Uterus (tissue), 4 donors: ENCODE results near the gene MUC2. TPM values are rescaled to one million over a fixed set of nuclear protein-coding genes. Genes with fewer than 3 reads are reported as not detected.

Source experiments
- DNase-seq, 2 donors: peaks; one replicate each; pipeline ENCODE4 v3.0.0-alpha.2; 2019 to 2020
- H3K27ac ChIP-seq, 2 donors: fragments of 200-600 bp; sonication (generic); 1 replicate in 1 of 2; 2 replicates in 1 of 2; pipeline ENCODE4 v1.5.1; 2016 to 2018
- H3K27me3 ChIP-seq, 2 donors: fragments of 200-600 bp; sonication (generic); one replicate each; pipeline ENCODE4 v1.5.1; 2018 to 2019; ENCODE audit warnings: control low read depth in 1 of 2
- H3K36me3 ChIP-seq, 2 donors: fragments of 200-600 bp; sonication (generic); one replicate each; pipeline ENCODE4 v1.5.1; 2019; ENCODE audit warnings: control low read depth in 1 of 2
- H3K4me1 ChIP-seq, 2 donors: fragments of 200-600 bp; sonication (generic); one replicate each; pipeline ENCODE4 v1.5.1; 2018 to 2019; ENCODE audit warnings: control low read depth in 1 of 2
- H3K4me3 ChIP-seq, 2 donors: fragments of 200-600 bp; sonication (generic); 1 replicate in 1 of 2; 2 replicates in 1 of 2; pipeline ENCODE4 v1.5.1; 2018 to 2019; ENCODE audit warnings: mild to moderate bottlenecking in 1 of 2
- H3K9me3 ChIP-seq, 2 donors: fragments of 200-600 bp; sonication (generic); one replicate each; pipeline ENCODE4 v1.5.1; 2019; ENCODE audit warnings: control low read depth in 1 of 2
- POLR2A ChIP-seq, 2 donors: fragments of 450-650 bp; IDR thresholded peaks; one replicate each; pipeline ENCODE4 v1.6.1; 2016; ENCODE audit warnings: antibody characterized with exemption in 2 of 2, mild to moderate bottlenecking in 1 of 2, moderate library complexity in 1 of 2
- intact Hi-C: fragments of 100-400 bp; cut with DNase I; formaldehyde crosslinking; loops from one replicate; pipeline ENCODE4 v1.15.1; 2023; ENCODE audit warnings: low total_unique reads
- total RNA-seq, 4 donors: library from RNA; depleted of rRNA in 3 of 4; stranded (reverse); fragments of >200 nt in 3 of 4; gene quantifications; one replicate each; pipeline versions ENCODE4 v1.1.0 to v1.2.4, GENCODE V29; 2014 to 2023
- TF ChIP-seq, protein P1 (sequence below), 4 experiments: fragments of 200-600 bp in 2 of 4; fragments of 450-650 bp in 2 of 4; sonication (generic) in 2 of 4; IDR thresholded peaks; one replicate each; pipeline ENCODE4 v1.5.1; 2016 to 2019; ENCODE audit warnings: antibody characterized with exemption in 4 of 4, mild to moderate bottlenecking in 2 of 4, moderate library complexity in 1 of 4
- donor health status: DM: yes; HTN: yes; CAD: no.

MUC2 gene
- total RNA-seq, 4 donors from 2014 or later: 0.06 to 1.8 (median 0.26) TPM; not detected in 1

DNA sequence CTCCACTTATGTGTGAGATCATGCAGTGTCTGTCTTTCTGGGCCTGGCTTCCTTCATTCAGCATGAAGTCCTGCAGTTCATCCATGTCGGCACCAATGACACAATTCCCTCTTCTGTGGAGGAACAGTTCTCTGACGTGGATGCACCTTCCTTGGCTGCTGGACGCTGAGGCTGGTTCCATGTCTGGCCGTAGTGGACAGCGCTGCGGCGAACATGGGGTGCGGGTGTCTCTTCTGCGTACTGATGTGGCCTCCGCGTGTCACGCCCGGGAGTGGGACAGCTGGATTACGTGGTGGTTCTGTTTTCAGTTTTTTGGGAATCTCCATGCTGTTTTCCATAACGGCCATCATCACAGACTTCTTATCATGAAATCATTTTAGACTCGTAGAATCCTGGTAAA, 16.9 kb upstream of the MUC2 start:
- DNase-seq: no peak
- H3K4me1 ChIP-seq: no peaks in the 10 kb centered on the region

DNA sequence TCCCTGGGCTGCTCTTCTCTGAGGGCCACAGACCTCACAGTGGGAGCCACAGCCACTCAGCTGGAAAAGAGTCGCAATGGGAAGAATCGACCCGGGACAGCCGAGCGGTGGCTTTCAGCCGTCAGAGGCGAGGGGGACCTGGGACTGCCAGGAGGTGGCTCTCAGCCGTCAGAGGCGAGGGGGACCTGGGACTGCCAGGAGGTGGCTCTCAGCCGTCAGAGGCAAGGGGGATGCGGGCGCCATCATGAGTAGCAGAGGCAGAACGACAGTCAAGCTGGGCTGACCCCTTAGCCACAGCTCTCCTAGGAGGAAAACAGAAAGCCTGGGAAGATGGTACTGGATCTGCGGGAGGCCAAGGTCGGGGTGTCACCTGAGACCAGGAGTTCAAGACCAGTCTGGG, 14.9 kb upstream of the MUC2 start:
- Histone ChIP-seq H3K27me3 (no peaks in the 10 kb centered on the region), H3K4me3 (no peak overlapping the region), H3K9me3 (no peaks in the 10 kb centered on the region), H3K36me3 (no peaks in the 10 kb centered on the region), H3K27ac (no peak overlapping the region), H3K4me1 (no peaks in the 10 kb centered on the region)
- TF ChIP-seq, protein P1, sequence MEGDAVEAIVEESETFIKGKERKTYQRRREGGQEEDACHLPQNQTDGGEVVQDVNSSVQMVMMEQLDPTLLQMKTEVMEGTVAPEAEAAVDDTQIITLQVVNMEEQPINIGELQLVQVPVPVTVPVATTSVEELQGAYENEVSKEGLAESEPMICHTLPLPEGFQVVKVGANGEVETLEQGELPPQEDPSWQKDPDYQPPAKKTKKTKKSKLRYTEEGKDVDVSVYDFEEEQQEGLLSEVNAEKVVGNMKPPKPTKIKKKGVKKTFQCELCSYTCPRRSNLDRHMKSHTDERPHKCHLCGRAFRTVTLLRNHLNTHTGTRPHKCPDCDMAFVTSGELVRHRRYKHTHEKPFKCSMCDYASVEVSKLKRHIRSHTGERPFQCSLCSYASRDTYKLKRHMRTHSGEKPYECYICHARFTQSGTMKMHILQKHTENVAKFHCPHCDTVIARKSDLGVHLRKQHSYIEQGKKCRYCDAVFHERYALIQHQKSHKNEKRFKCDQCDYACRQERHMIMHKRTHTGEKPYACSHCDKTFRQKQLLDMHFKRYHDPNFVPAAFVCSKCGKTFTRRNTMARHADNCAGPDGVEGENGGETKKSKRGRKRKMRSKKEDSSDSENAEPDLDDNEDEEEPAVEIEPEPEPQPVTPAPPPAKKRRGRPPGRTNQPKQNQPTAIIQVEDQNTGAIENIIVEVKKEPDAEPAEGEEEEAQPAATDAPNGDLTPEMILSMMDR (IDR thresholded peaks at IDR 0.05): no peak
- intact Hi-C loops: no loop called here
- DNase-seq: peak in 1 of 2 donors; percentile 6

More for the DNA sequence above, 16.9 kb upstream of the MUC2 start:
- TF ChIP-seq, protein P1 (IDR thresholded peaks at IDR 0.05): no peak
- TF ChIP-seq POLR2A (IDR thresholded peaks at IDR 0.05): no peak
- H3K9me3 ChIP-seq: no peaks in the 10 kb centered on the region
- intact Hi-C loops: no loop called here
- no peak overlapping the region for H3K27ac ChIP-seq
- peaks cover 0 to 9% of the 10 kb centered on the region in 2 donors for H3K27me3 ChIP-seq
- no peak overlapping the region for H3K4me3 ChIP-seq
- H3K36me3 ChIP-seq: no peaks in the 10 kb centered on the region

DNA sequence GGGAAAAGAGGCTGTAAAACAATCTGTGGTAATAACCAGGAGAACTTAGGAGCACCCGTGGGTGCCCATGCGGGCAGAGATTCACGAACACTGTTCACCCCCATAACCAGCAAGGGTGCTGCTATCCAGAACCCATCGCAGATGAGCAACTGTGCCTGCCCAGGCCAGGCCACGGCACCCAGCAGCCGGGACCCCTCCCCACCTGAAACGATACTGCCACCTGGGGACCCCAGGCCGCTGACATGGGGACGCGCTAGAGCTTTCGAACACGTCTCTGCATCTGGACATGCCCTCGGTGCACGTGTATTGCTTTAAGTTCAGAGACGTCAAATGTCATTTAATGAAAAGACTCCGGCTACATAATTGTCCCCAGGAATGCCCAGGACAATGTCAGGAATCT, 14.3 kb upstream of the MUC2 start:
- H3K27me3 ChIP-seq: no peaks in the 10 kb centered on the region
- no peak overlapping the region for H3K27ac ChIP-seq
- no peaks in the 10 kb centered on the region for H3K36me3 ChIP-seq
- intact Hi-C loops: no loop called here
- H3K9me3 ChIP-seq: no peaks in the 10 kb centered on the region
- TF ChIP-seq, protein P1 (IDR thresholded peaks at IDR 0.05): no peak
- TF ChIP-seq POLR2A (IDR thresholded peaks at IDR 0.05): no peak
- H3K4me3 ChIP-seq: no peak overlapping the region
- DNase-seq: peak in 1 of 2 donors; percentile 6
- H3K4me1 ChIP-seq: no peaks in the 10 kb centered on the region

DNA sequence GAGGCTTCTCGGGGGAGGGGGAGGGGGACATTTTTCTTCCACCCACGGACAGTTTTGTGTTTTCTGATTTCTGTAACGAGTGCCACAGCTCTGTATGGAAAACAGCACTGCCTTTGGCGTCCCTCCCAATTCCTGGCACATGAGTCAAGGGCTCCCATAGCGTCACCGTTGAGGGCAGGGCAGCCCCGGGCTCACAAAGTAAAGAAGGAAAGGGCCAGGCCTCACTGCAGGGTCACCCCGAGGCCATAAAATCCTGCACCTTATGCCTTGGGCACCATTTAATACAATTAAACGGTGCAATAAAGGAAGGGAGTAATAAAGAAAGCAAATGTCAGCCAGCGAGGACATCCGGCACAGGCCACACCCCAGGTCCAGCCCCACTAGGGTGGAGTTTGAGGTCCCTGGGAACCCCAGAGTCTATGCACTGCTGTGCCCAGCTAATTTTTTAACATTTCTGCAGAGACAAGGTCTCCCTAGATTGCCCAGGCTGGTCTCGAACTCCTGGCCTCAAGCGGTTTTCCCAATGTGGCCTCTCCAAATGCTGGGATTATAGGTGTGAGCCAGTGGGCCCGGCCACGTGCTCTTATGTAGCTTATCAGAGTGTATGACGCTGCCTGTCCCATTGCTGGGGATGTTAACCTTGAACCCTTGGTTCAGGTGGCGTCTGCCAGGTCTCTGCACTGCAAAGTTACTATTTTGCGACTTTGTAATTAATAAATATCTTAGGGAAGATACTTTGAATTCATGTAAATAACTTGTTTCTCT, 13.6 kb upstream of the MUC2 start:
- no peaks in the 10 kb centered on the region for H3K27me3 ChIP-seq
- TF ChIP-seq POLR2A (IDR thresholded peaks at IDR 0.05): no peak
- TF ChIP-seq, protein P1 (IDR thresholded peaks at IDR 0.05): no peak
- no peak overlapping the region for H3K27ac ChIP-seq
- H3K9me3 ChIP-seq: no peaks in the 10 kb centered on the region
- H3K36me3 ChIP-seq: no peaks in the 10 kb centered on the region
- no peaks in the 10 kb centered on the region for H3K4me1 ChIP-seq
- intact Hi-C loops: no loop called here
- no peak overlapping the region for H3K4me3 ChIP-seq
- DNase-seq: peak in 1 of 2 donors; percentile 34

DNA sequence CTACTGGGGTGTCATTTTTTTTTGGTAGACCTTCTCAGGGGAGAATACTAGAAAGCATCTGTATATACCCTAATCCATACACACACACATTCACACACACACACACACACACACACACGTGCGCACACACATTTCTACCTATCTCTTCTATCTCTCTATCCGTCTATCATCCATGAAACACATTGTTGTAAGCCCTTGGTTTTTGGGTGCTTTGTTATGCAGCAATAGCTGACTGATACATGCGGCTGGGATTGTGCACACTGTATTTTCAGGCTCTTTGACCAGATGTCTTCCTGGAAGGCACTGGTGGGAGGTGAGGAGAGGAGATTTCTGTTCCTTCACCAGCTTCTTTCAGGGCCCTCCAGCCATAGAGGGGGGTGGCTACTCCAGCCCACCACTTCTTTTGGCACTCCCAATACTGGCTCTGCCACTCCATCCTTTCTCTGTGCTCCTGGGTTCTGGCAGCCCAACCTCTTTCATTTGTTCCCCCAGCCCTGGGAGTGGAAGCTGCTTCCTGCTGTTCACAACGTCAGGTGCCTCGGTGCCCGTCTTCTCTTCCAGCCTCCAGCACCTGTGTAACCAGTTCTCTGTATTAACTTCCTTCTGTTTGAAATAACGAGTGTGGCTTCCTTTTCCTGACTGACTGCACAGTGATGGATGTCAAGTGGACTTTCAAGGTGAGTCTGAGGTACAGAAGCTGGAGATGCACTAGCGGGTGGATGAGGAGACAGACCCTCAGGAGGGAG, 12.4 kb upstream of the MUC2 start:
- Histone ChIP-seq H3K4me1 (no peaks in the 10 kb centered on the region), H3K4me3 (no peak overlapping the region), H3K36me3 (no peaks in the 10 kb centered on the region), H3K9me3 (no peaks in the 10 kb centered on the region), H3K27ac (no peak overlapping the region), H3K27me3 (no peaks in the 10 kb centered on the region)
- TF ChIP-seq, protein P1 (IDR thresholded peaks at IDR 0.05): no peak
- no peak for TF ChIP-seq POLR2A (IDR thresholded peaks at IDR 0.05)
- no peak for DNase-seq
- intact Hi-C loops: no loop called here
